H9 (cell line): ENCODE measurements around the gene EXOG. TPM values are rescaled to one million over a fixed set of nuclear protein-coding genes. Genes with fewer than 3 reads are reported as not detected.
A peak's percentile ranks its signal among the peaks of the same experiment; 100 is the strongest.

Experiments
- DNase-seq: peaks from one replicate; pipeline ENCODE4 v3.0.0-alpha.2; 2017
- H2AFZ ChIP-seq: one replicate; pipeline ENCODE4 v1.6.1; 2013; ENCODE audit warnings: mild to moderate bottlenecking, low read length, control low read depth, moderate library complexity
- H2AK5ac ChIP-seq: 2 replicates; pipeline ENCODE4 v1.6.1; 2013; ENCODE audit warnings: low read length, control low read depth, mixed read lengths; ENCODE audit not compliant: insufficient read length
- H2BK120ac ChIP-seq: one replicate; pipeline ENCODE4 v1.6.1; 2013; ENCODE audit warnings: low read depth, mild to moderate bottlenecking, low read length, control low read depth, inconsistent platforms; ENCODE audit not compliant: poor library complexity, severe bottlenecking
- H2BK12ac ChIP-seq: 2 replicates; pipeline ENCODE4 v1.6.1; 2013; ENCODE audit warnings: low read length, control low read depth, mixed read lengths, low read depth; ENCODE audit not compliant: insufficient read length
- H2BK15ac ChIP-seq: 2 replicates; pipeline ENCODE4 v1.6.1; 2013; ENCODE audit warnings: low read depth, low read length, control low read depth
- H2BK20ac ChIP-seq: one replicate; pipeline ENCODE4 v1.6.1; 2013; ENCODE audit warnings: low read depth, mild to moderate bottlenecking, low read length, control low read depth, inconsistent platforms; ENCODE audit not compliant: poor library complexity, severe bottlenecking
- H2BK5ac ChIP-seq: 2 replicates; pipeline ENCODE4 v1.6.1; 2013; ENCODE audit warnings: low read length, control low read depth, mixed read lengths; ENCODE audit not compliant: insufficient read length
- H3K14ac ChIP-seq: 2 replicates; pipeline ENCODE4 v1.6.1; 2013; ENCODE audit warnings: low read length, control low read depth; ENCODE audit not compliant: insufficient read depth
- H3K18ac ChIP-seq: 2 replicates; pipeline ENCODE4 v1.6.1; 2013; ENCODE audit warnings: low read depth, mild to moderate bottlenecking, mixed read lengths, low read length, control low read depth; ENCODE audit not compliant: insufficient read length
- H3K23ac ChIP-seq: 2 replicates; pipeline ENCODE4 v1.6.1; 2013; ENCODE audit warnings: low read length, control low read depth, mixed read lengths, low read depth; ENCODE audit not compliant: insufficient read length
- H3K23me2 ChIP-seq: 2 replicates; pipeline ENCODE4 v1.6.1; 2013; ENCODE audit warnings: low read depth, mild to moderate bottlenecking, mixed read lengths, low read length, control low read depth; ENCODE audit not compliant: insufficient read length, poor library complexity, severe bottlenecking
- H3K27ac ChIP-seq: 2 replicates; pipeline ENCODE4 v1.5.1; 2013; ENCODE audit warnings: low read length, control low read depth, mixed read lengths, low read depth; ENCODE audit not compliant: insufficient read length
- H3K27me3 ChIP-seq: 2 replicates; pipeline ENCODE4 v1.6.1; 2013; ENCODE audit warnings: low read length, control low read depth, inconsistent platforms; ENCODE audit not compliant: insufficient read depth
- H3K4ac ChIP-seq: 2 replicates; pipeline ENCODE4 v1.6.1; 2013; ENCODE audit warnings: low read depth, mild to moderate bottlenecking, control low read depth, inconsistent platforms, low read length, moderate library complexity
- H3K4me1 ChIP-seq: 2 replicates; pipeline ENCODE4 v1.6.1; 2013; ENCODE audit warnings: low read length, control low read depth, inconsistent platforms; ENCODE audit not compliant: insufficient read depth
- H3K4me2 ChIP-seq: 2 replicates; pipeline ENCODE4 v1.6.1; 2013; ENCODE audit warnings: low read length, control low read depth, mixed read lengths; ENCODE audit not compliant: insufficient read length, insufficient read depth
- H3K56ac ChIP-seq: 2 replicates; pipeline ENCODE4 v1.6.1; 2013; ENCODE audit warnings: low read depth, mild to moderate bottlenecking, mixed read lengths, low read length, control low read depth; ENCODE audit not compliant: insufficient read length
- H3K79me1 ChIP-seq: 2 replicates; pipeline ENCODE4 v1.6.1; 2013; ENCODE audit warnings: low read depth, mild to moderate bottlenecking, moderate library complexity, low read length, control low read depth, inconsistent platforms; ENCODE audit not compliant: insufficient read depth, poor library complexity, severe bottlenecking
- H3K79me2 ChIP-seq: 2 replicates; pipeline ENCODE4 v1.6.1; 2013; ENCODE audit warnings: low read length, control low read depth, inconsistent platforms; ENCODE audit not compliant: insufficient read depth
- H3K9ac ChIP-seq: 2 replicates; pipeline ENCODE4 v1.6.1; 2013; ENCODE audit warnings: low read length, control low read depth, mixed read lengths; ENCODE audit not compliant: insufficient read length; ENCODE audit errors: extremely low read depth
- H3K9me3 ChIP-seq: one replicate; pipeline ENCODE4 v1.6.1; 2013; ENCODE audit warnings: low read depth, low read length, inconsistent platforms; ENCODE audit not compliant: control insufficient read depth
- H3T11ph ChIP-seq: one replicate; pipeline ENCODE4 v1.6.1; 2013; ENCODE audit warnings: mild to moderate bottlenecking, low read length, control low read depth, inconsistent platforms
- H4K20me1 ChIP-seq: one replicate; pipeline ENCODE4 v1.6.1; 2013; ENCODE audit not compliant: control insufficient read depth, insufficient read length, insufficient read depth
- H4K5ac ChIP-seq: 2 replicates; pipeline ENCODE4 v1.6.1; 2013; ENCODE audit warnings: low read depth, mild to moderate bottlenecking, mixed read lengths, low read length, control low read depth; ENCODE audit not compliant: insufficient read length
- H4K8ac ChIP-seq: replicated peaks from 2 replicates; pipeline ENCODE4 v1.6.1; 2013; ENCODE audit warnings: low read length, control low read depth, mixed read lengths, low read depth; ENCODE audit not compliant: insufficient read length
- H4K91ac ChIP-seq: 2 replicates; pipeline ENCODE4 v1.6.1; 2013; ENCODE audit warnings: low read depth, mild to moderate bottlenecking, moderate library complexity, mixed read lengths, low read length, control low read depth; ENCODE audit not compliant: insufficient read length
- H3K27ac Mint-ChIP-seq, 3 experiments: 2 replicates in 2 of 3; 3 replicates in 1 of 3; pipeline ENCODE4 v1.8.0; 2020 to 2021; ENCODE audit warnings: mixed read lengths in 3 of 3, mild to moderate bottlenecking in 1 of 3, moderate library complexity in 1 of 3
- H3K27me3 Mint-ChIP-seq: 2 replicates; pipeline ENCODE4 v1.8.0; 2021; ENCODE audit warnings: low read depth, mild to moderate bottlenecking, moderate library complexity, mixed read lengths
- H3K36me3 Mint-ChIP-seq, 3 experiments: 2 replicates in 2 of 3; 3 replicates in 1 of 3; pipeline ENCODE4 v1.8.0; 2020 to 2021; ENCODE audit warnings: low read depth in 3 of 3, mixed read lengths in 3 of 3; ENCODE audit not compliant: insufficient read depth in 1 of 3
- H3K4me1 Mint-ChIP-seq, 2 experiments: 2 replicates each; pipeline ENCODE4 v1.8.0; 2020; ENCODE audit warnings: mixed read lengths in 2 of 2
- H3K4me3 Mint-ChIP-seq, 2 experiments: 2 replicates in 1 of 2; 3 replicates in 1 of 2; pipeline ENCODE4 v1.8.0; 2020 to 2021; ENCODE audit warnings: mild to moderate bottlenecking in 2 of 2, mixed read lengths in 2 of 2, moderate library complexity in 1 of 2
- H3K9me3 Mint-ChIP-seq, 2 experiments: 2 replicates in 1 of 2; 3 replicates in 1 of 2; pipeline ENCODE4 v1.8.0; 2020; ENCODE audit warnings: mild to moderate bottlenecking in 2 of 2, mixed read lengths in 2 of 2, moderate library complexity in 1 of 2
- WGBS: extraction: QIAGEN DNeasy Blood & Tissue Kit; methylation state at CpG from one replicate; pipeline ENCODE4 v1.1.7; 2013; ENCODE audit warnings: missing lambda C conversion rate, low lambda C conversion rate, mixed read lengths; ENCODE audit not compliant: insufficient read length; ENCODE audit errors: extremely low coverage; 5-methylcytosine and 5-hydroxymethylcytosine counted together
- total RNA-seq: library from RNA; stranded (reverse); gene quantifications from 2 replicates; pipeline ENCODE4 v1.2.1, GENCODE V29; 2021
- TF ChIP-seq, protein P1 (sequence below): fragments of 200-600 bp; sonication (generic); conservative IDR thresholded peaks from 3 replicates; pipeline ENCODE4 v1.8.0; 2021; ENCODE audit warnings: antibody characterized with exemption, mild to moderate bottlenecking

EXOG gene
- total RNA-seq, 1 experiment from 2014 or later: 14.1 TPM

GRCh38 chr3:38453075-38453912 lies 42.8 kb upstream of the EXOG start, which contains the start of gene ACVR2B:
TSS of gene ACVR2B (plus strand) at chr3:38453890. CDS start at chr3:38454323, 433 bp downstream.
- H3K18ac ChIP-seq: peak within 1 kb of the TSS; percentile 68
- no peak within 1 kb of the TSS for H2BK15ac ChIP-seq
- H3K4me1 ChIP-seq: peaks cover 6% of the 10 kb centered on the region
- no peak within 1 kb of the TSS for H2BK20ac ChIP-seq
- peak within 1 kb of the TSS; percentile 85 for H3K9ac ChIP-seq
- H2BK120ac ChIP-seq: no peak within 1 kb of the TSS
- H3K27ac ChIP-seq: no peak within 1 kb of the TSS
- peak within 1 kb of the TSS; percentile 47 for H4K5ac ChIP-seq
- peak within 1 kb of the TSS; percentile 82 for H3K14ac ChIP-seq
- Mint-ChIP-seq H3K4me1 (peaks cover 28 to 35% of the 10 kb centered on the region in 2 experiments), H3K27me3 (peaks cover 9% of the 10 kb centered on the region), H3K4me3 (peak within 1 kb of the TSS; percentile 97 to 100), H3K36me3 (peaks cover 4 to 7% (median 6%) of the 10 kb centered on the region in 3 experiments; a peak in 6 of 7 replicates), H3K9me3 (peaks cover 5% of the 10 kb centered on the region in 2 experiments; a peak in 4 of 5 replicates), H3K27ac (peak within 1 kb of the TSS; percentile 98 to 100 (median 99))
- peak within 1 kb of the TSS; percentile 73 for H4K91ac ChIP-seq
- H3T11ph ChIP-seq: no peak within 1 kb of the TSS
- no peak within 1 kb of the TSS for H4K8ac ChIP-seq
- no peak within 1 kb of the TSS for H2BK12ac ChIP-seq
- no peak within 1 kb of the TSS for H2AK5ac ChIP-seq
- H2BK5ac ChIP-seq: no peak within 1 kb of the TSS
- H4K20me1 ChIP-seq: peaks cover 2% of the 10 kb centered on the region
- peak; percentile 94 for DNase-seq
- no peak within 1 kb of the TSS for H2AFZ ChIP-seq
- WGBS: no CpG with 5 or more reads among the region's 48 CpGs
- H3K56ac ChIP-seq: no peak within 1 kb of the TSS
- H3K27me3 ChIP-seq: no peaks in the 10 kb centered on the region
- H3K79me1 ChIP-seq: peaks cover under 1% of the 10 kb centered on the region
- H3K23ac ChIP-seq: no peak within 1 kb of the TSS
- peak within 1 kb of the TSS; percentile 86 for H3K4me2 ChIP-seq
- H3K79me2 ChIP-seq: peaks cover 22% of the 10 kb centered on the region; the same call in 1 of the 2 replicates
- H3K23me2 ChIP-seq: peaks cover 11% of the 10 kb centered on the region
- no peaks in the 10 kb centered on the region for H3K9me3 ChIP-seq
- peak within 1 kb of the TSS; percentile 5 for H3K4ac ChIP-seq
- TF ChIP-seq, protein P1, sequence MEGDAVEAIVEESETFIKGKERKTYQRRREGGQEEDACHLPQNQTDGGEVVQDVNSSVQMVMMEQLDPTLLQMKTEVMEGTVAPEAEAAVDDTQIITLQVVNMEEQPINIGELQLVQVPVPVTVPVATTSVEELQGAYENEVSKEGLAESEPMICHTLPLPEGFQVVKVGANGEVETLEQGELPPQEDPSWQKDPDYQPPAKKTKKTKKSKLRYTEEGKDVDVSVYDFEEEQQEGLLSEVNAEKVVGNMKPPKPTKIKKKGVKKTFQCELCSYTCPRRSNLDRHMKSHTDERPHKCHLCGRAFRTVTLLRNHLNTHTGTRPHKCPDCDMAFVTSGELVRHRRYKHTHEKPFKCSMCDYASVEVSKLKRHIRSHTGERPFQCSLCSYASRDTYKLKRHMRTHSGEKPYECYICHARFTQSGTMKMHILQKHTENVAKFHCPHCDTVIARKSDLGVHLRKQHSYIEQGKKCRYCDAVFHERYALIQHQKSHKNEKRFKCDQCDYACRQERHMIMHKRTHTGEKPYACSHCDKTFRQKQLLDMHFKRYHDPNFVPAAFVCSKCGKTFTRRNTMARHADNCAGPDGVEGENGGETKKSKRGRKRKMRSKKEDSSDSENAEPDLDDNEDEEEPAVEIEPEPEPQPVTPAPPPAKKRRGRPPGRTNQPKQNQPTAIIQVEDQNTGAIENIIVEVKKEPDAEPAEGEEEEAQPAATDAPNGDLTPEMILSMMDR: 0 out of 3 replicates have a peak, but pooled peaks have one; percentile 22
